Stimulated activated CD4-positive, alpha-beta T cell treated with anti-CD3 and anti-CD28 coated beads, Interleukin-4, amount 100 ng/mL, for 48 hours (primary cell): ENCODE results near the gene GCNT4.
"Not testable (repeated sequence)": the region's sequence is repeated elsewhere in the genome, so short reads cannot be mapped to it uniquely, and the experiment has no call there.

ENCODE experiments used
- DNase-seq, 2 donors: peaks; one replicate each; pipeline ENCODE4 v3.0.0-alpha.2; 2020; ENCODE audit warnings: low read depth in 2 of 2

The GCNT4 gene, protein sequence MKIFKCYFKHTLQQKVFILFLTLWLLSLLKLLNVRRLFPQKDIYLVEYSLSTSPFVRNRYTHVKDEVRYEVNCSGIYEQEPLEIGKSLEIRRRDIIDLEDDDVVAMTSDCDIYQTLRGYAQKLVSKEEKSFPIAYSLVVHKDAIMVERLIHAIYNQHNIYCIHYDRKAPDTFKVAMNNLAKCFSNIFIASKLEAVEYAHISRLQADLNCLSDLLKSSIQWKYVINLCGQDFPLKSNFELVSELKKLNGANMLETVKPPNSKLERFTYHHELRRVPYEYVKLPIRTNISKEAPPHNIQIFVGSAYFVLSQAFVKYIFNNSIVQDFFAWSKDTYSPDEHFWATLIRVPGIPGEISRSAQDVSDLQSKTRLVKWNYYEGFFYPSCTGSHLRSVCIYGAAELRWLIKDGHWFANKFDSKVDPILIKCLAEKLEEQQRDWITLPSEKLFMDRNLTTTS

DNA sequence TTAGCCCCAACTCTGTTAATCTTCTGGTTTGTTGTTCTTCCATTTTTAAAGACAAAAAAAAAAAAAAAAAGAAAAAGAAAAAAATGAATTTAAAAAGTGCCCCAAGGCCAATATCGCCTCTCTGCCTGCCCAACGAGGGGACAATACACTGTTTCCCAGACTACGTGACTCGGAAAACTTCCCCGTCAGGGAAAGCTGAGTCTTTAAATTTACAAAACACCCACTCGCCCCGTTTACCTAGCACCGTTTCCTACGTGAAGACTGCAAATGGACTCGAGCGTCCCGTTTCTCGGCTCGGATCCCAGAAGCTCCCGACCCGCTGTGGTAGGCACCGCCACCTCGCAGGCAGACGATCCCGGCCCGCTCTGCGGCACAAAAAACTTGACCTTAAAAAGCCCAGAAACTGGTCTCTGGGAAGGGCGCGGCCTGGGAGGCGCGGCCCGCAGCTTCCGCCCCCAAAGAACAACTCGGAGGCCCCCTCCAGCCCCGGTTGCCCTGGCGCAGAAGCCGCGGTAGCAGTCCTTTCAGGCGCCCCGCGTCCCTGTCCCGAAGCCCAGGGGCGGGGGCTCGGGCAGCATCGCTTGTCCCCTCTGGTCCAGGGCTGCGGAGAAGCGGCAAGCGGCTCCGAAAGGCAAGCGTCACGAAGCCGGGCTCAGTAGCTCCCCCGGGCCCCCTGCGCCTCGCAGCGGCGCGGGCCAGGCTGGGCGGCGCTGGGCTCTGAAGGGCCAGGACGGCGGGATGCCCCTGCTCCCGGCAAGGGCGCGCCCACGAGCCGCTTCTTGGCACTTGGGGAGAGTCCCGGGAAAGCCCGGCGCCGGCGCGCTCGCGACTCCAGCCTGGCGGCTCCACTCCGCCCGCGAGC is at the start of gene GCNT4:
Gene GCNT4, minus strand, starts transcription at position 367 of the 862 bp plus-strand sequence. CDS start 22,521 bp downstream, outside the sequence.
- DNase-seq: peak; percentile 23 to 25

DNA sequence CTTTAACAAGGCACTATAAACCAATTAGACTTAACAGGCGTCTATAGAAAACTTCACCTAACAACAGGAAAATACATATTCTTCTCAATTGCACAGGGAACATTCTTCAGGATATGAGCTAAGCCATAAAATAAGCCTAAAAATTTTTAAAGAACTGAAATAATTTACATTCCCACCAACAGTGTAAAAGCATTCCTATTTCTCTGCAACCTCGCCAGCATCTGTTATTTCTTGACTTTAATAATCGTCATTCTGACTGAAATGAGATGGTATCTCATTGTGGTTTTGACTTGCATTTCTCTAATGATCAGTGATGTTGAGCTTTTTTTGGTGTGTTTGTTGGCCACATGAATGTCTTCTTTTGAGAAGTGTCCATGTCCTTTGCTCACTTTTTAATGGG is 43.6 kb upstream of the GCNT4 start:
- DNase-seq: not testable (repeated sequence)

DNA sequence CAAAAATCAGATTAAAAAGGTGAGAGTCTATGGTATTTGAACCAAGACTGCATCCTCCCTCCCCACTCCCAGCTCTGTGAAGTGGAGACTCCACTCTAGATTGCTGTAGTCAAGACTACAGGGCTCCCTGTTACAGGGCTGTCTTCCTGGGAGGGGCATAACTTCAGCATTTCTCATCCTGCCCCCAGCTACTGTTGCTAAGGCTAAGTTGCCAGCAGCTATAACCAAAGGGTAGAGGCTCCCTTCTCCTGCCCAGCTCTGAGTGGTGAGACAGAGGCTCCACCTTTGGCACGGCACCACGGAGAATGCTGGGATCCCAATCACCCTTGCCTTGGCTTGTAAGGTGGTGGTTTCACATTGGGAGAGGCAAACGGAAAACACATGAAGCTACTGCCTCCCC is 39.2 kb upstream of the GCNT4 start:
- DNase-seq: no peak

DNA sequence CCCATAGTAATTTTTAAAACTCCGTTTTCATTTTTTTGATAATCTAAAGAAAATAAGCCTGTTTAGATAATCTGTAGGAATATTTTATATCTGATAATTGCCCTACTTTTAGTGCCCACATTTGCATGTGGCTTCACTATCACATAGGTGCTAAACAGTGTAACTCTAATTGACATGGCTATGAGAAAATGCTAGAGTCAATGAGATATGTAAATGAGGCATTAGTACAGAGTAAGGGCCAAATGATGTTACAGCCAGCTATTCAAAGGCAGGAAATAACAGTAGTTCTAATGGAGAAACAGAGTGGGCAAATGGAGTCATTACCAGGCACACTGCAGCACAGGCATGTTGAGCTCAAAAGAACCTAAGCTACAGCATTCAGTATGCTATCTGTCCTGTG is 37.3 kb upstream of the GCNT4 start:
- no peak for DNase-seq

DNA sequence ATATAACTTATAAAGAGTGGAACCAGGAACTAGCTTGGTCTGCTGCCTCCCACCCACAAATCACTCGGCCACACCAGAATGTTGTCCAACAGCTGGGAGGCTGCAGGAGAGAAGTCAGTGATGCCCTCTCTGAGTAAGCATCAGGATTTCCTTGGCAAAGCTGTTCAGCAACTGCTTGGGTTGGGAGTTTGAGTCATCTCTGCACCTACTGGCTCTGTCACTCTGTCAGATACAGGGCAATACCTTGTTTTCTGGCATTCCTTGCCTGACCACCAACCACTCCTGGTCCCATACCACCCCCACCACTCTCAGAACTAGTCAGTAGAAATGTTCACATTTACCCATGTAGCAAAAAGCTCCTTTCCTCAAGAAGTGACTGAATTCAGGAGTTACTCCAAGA is 36.8 kb upstream of the GCNT4 start:
- DNase-seq: peak; percentile 3 to 34

DNA sequence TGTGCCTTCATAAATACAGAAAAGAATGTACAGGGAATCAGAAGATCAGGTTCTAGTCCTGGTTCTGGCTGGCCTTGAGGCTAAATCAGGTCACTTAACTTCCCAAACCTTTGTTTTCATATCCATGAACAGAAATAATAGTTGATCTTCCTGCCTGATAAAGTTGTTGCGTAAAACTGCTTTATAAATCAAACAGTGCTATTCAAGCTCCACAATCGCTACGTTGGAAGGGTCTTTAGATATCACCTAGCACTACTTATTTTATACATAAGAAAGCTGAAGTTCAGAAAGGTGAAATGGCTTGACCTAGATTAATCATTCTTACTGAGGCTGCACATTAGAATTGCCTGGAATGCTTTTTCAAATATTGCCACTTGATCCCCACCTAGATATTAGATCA is 36.3 kb upstream of the GCNT4 start:
- DNase-seq: no peak

DNA sequence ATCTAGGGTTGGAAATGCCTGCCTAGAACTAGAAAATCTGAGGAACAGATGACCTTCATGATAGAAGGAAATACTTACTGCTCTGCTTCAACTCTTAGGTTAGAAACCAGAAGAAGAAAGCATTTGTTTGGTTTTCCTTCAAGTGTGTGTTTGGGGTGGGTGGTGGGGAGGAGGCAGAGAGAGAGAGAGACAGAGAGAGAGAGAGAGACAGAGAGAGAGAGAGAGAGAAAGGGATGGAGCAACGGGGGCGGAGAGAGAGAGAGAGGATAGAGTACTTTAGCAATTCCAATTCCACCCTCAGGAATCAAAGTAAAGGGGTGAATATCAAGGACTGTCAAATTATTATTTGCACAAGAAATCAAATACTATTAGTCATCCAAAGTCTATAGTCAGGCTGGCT is 29.2 kb upstream of the GCNT4 start:
- DNase-seq: no peak

DNA sequence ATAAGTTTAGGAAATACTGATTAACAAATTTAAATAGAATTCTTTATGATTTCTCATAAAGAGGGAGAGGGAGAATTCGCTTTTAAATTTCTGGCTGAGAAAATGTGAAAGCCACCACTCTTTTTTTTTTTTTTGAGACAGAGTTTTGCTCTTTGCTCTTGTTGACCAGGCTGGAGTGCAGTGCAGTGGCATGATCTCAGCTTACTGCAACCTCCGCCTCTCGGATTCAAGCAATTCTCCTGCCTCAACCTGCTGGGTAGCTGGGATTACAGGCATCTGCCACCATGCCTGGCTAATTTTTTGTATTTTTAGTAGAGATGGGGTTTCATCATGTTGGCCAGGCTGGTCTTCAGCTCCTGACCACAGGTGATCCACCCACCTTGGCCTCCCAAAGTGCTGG is 27.0 kb upstream of the GCNT4 start:
- not testable (repeated sequence) for DNase-seq

DNA sequence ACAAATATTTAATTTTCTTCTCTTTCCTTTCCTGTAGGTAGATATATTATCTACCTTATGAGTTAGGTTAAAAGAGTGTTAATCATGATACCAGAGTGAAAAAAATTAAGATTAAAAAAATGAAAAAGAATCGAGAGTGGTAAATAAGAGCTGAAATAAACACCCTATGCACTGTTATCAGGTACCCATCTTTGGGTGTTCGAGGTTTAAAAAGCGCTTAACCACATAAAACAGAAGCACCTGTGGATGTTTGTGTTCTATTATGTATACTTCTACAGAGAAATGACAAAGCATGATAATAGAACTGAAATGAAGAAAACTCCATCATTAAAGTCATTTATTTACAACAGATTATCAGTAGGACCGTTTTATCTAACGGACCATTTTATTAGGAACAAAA is 25.7 kb upstream of the GCNT4 start:
- no peak for DNase-seq

DNA sequence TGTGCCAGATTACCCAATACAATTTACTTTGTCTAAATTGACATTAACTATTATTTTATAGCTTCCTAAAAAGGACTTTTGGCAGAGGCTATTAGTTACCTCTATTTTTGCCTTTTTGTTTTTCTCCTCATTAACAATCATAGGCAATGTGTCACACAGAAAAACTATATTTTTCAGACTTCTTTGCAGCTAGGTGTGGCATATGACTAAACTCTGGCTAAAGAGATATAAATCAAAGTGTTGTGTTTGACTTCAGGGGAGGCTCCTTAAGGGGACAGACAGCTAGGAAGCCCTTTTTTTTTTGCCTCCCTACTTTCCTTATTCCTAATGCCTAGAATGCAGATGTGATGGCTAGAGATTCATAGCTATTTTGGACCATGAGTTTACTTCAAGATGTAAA is 19.7 kb upstream of the GCNT4 start:
- DNase-seq: no peak

DNA sequence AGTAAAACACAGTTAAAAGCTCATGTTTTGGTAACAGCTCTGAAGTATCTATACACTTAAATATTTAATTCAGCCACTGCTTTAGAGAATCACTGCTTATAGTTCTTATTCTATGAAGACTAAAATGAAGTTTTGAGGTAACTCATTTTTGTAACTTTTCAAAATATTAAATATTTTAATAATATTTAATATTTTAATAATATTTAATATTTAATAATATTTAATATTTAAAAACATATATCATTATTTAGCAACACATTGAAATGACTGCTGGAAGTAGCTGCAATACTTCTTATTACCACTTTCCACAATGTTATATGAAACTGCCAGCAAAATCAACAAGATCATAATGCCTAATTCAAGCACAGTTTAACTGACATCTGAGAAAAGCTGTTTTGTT is 18.7 kb upstream of the GCNT4 start:
- no peak for DNase-seq

DNA sequence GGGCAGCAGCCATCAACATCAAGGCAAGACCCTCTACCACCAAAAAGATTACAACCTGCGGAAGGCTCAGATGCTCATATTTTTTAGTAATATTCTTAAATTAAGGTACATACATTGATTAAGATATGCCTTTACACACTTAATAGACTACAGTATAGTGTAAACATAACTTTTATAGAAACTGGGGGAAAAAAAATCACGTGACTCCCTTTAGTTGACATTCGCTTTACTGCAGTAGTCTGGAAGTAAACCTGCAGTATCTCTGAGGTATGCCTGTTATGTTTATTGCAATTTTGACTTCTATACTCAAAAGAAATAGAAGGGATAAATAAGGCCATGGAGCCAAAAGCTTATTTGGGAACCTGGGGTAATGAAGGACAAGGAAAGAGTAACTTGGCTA is 15.1 kb upstream of the GCNT4 start:
- DNase-seq: no peak

DNA sequence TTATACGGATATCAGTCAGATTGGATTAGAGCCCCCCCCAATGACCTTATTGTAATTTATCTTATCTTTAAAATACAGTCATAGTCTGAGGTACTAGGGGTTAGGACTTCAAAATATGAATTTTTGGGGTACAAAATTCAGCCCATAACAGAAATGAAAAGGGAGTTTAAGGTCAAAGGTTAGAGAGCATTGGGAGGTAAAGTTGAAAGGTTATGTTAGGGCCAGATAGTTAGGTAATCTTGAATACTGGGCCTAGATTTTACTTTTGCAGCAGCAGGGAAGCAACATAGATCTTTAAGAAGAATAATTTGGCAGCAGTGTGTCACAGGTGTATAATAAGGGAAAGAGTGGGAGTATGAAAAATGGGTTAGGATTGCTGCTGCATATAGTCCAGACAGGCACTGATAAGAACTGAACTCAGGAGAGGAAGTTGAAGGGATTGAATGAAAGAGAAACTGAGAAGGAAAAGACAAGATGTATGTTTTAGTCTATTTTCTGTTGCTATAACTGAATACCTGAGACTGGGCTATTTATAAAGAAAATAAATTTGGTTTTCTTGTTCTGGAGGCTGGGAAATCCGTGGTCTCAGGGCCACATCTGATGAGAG is 10.7 kb upstream of the GCNT4 start:
- DNase-seq: no peak

DNA sequence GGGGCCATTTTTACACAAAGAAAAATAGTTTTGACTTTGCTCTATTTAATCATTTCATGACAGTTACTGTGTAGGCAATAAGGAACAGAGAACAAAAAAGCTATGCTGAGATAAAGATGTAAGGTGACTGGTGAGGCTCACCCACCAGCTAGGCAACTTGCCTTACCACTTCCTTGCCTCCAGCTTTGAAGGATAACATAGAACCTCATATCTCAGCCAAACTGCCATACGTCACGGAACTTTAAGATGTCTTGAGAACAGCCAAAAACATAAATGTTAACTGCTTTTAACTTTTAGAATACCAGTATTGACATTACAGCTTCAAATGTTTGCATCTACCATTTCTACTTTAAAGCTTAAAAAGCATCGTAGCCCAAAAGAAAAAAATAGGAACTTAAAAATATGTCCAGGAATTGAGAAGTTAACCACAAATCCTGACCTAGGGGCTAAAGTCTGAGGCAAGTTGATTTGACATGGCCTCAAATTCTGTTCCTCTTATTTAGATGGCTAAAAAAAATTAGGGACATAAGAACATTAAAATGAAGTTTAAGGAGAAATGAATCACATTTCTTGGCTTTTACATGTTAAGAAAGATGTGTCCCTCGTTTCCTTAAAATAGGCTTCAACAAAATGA is 7.7 kb upstream of the GCNT4 start:
- no peak for DNase-seq

DNA sequence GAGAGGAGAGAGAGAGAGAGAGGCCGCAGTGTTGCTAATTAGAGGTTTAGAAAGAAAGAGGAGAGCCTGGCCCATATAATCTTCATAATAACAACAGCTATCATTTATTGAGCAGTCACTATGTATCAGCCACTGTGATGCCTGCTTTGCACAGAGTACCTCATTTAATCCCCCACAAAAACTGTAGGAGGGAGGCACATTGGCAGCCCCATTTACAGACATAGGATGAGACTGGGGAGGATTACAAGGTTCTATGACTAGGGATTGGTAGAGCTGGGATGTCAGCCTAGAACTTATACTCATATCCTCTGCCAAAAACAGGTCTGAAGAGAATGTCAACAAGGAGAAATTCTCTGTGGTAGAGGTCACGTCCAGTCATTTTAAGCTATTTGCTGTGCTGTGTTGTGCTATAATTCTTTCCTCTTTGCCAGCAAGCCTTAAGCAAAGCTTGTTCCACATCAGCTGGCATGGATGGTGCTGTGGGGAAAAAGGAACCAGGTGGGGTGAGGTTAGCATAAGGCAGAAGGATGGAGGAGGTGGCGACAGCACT is 6.7 kb upstream of the GCNT4 start:
- DNase-seq: no peak

DNA sequence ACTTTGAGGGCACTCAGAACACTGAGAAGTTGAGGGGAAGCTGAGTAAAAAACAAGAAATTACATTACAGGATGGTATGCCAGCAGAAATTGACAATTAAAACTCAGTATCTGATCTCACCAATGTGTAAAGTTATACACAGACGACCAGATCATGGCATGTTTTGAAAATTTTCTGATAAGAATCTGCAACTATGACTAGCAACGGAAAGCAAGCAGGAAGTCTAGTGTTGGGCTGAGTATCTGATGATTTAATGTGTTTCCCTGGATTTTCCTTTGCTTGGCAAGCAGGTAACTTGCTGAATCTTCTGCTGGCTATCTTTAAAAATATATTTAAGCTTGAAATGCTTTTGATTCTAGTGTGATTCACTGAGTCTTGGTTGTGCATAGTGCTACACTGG is 5.2 kb upstream of the GCNT4 start:
- no peak for DNase-seq

DNA sequence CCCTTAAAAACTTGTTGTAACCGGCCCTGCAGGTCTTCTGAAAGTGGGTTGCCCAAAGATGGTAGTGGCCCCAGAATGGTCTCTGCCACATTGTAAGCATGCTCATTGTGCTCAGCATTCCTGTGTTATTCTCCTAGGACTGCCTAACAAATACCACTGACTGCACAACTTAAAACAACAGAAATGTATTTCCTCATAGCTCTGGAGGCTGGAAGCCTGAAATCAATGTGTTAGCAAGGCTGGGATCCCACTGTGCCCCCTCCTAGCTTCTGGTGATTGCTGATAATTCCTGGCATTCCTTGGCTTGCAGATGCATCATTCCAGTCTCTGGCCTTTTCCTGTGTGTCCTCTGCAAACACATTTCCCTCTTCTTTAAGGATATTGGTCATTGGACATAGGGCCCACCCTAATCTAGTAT is 3.4 kb upstream of the GCNT4 start:
- DNase-seq: no peak

DNA sequence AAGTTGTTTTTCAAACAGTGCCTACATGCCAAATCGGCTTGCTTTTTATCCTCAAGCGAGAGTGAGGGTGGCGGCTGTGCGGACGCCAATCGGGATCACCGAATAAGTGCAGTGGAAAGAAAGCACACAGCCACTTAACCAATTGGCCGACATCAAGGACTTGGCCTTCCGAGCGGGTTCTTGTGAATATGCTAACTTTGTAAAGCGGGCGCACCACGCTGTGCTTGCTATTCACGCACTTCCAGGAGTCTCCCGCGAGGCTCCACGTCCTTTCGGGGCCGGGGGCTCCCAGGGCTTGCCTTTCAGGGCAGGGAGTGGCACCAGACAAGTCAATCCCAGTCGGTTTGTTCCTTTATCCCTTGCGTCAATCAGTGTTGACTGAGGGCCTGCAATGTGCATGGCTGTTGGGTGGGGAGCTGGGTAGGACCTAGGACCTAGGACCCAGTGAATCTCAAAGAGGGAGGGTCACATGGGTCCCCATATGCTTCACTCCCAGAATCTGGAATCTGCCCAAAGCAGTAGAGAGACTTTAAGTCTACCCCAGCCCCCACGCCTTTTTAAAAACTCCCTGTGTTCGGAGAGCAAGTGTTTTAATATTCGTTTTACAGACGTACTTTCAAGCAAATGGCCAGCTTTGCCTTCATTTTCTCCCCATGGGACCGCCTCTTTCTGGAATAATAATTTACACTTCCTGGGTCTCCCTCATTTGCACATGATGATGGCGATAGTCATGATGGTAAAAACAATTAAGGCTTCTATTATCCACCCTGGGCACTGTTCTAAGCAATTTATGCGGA is 2.0 kb upstream of the GCNT4 start:
- DNase-seq: no peak

DNA sequence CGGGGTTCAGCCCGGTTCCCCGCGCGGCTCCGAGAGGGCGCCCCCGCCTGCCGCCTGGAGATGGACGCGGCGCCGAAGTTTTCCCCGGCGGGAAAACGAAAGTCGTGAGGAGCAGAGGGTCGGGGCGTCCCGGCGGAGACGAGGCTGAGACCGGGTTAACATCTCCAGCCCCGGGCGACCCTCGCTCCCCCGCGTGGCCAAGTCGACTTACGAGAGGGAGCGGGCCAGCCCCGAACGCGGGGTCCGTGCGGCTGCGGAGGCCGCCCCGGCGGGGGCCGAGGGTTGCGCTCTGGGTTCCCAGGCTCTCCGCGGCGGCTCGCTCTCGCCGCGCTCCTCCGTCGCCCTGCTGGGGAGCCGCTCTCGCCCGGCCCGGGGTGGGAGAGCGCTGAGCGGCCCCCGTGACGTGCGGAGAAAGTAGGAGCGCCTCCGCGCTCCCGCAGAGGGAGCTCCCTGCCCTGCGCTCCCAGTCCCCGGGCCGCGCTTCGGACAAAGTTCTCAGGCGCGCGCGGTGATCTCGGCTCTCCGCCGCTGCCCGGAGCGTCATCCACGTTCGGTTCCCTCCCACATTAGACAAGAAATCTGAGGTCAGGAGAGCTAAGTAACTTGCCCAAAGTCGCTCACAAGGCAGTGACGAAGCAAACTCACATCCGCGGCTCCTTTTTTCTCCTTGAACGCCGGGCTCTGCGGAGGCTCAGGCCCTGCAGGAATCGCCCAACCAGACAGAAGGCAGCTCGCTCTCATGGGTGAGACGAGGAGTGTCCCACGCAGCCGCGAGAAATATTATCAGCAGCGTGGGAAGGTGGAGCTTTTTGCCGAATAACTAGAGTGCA is 1.2 kb upstream of the GCNT4 start:
- peak; percentile 32 to 38 for DNase-seq

DNA sequence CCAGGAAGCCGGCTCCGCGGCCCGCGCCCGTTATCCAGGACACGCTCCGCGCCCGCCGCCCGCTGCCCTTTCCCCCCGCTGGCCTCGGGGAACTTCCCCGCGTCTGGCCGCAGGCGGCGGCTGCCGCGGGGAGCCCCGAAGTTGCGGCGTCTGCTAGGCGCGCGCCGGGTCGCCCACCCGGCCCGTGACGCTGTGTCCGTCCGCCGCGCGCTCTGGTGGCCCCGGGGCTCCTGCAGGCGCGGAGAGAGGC is 621 bp upstream of the GCNT4 start:
- no peak for DNase-seq
